Measurements from ENCODE around the gene DMBT1. TPM values are rescaled to one million over a fixed set of nuclear protein-coding genes. Genes with fewer than 3 reads are reported as not detected.

Gene DMBT1
- total RNA-seq, 1 experiment from 2014 or later, result 0.62 TPM

DNA sequence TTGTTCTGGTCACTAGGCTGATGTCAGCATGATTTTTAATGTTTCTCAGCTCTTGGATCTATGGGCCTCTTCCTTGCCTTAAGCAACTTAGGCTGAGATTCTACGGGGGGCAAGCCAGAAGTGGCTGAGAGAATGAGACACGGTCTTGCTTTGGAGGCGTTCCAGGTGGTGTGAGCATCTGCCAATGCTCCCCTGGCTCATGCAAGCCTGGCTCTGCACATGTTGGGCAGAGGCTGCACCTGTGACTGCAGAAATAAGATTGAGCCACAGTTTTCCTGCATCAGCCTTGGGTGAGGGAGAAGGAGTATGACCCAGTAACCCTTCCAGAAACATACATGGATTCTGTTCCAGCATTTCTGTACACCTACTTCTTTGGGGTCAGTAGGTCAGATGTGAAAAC, 97.2 kb downstream of the DMBT1 start:
- no peaks in the 10 kb centered on the region for H3K9me3 ChIP-seq (ENCODE audit: low read length)
- no peaks in the 10 kb centered on the region for H3K9me2 ChIP-seq (replicated peaks; ENCODE audit: low read length)
- no peaks in the 10 kb centered on the region for H3F3A ChIP-seq (ENCODE audit: low read length, unreplicated experiment)
- H3K4me3 ChIP-seq (ENCODE audit: low read length), result no peak overlapping the region
- no peak overlapping the region for H3K9ac ChIP-seq (ENCODE audit: low read length)
- no peaks in the 10 kb centered on the region for H3K4me1 ChIP-seq (ENCODE audit: insufficient read depth, low read length)
- ATAC-seq, result no peak
- no TSS peak for BruUV-seq (replicated peaks)
- no peak for DNase-seq
- no peak overlapping the region for H3K4me2 ChIP-seq (ENCODE audit: low read length)
- TF ChIP-seq, protein P1, sequence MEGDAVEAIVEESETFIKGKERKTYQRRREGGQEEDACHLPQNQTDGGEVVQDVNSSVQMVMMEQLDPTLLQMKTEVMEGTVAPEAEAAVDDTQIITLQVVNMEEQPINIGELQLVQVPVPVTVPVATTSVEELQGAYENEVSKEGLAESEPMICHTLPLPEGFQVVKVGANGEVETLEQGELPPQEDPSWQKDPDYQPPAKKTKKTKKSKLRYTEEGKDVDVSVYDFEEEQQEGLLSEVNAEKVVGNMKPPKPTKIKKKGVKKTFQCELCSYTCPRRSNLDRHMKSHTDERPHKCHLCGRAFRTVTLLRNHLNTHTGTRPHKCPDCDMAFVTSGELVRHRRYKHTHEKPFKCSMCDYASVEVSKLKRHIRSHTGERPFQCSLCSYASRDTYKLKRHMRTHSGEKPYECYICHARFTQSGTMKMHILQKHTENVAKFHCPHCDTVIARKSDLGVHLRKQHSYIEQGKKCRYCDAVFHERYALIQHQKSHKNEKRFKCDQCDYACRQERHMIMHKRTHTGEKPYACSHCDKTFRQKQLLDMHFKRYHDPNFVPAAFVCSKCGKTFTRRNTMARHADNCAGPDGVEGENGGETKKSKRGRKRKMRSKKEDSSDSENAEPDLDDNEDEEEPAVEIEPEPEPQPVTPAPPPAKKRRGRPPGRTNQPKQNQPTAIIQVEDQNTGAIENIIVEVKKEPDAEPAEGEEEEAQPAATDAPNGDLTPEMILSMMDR (conservative IDR thresholded peaks at IDR 0.05; ENCODE audit: low read depth, low read length), result no peak
- TF ChIP-seq EZH2 (IDR thresholded peaks at IDR 0.05; ENCODE audit: low read length, unreplicated experiment) (no peak), EZH2phosphoT487 (IDR thresholded peaks at IDR 0.05; ENCODE audit: borderline replicate concordance, low read length) (no peak)
- ChIA-PET POLR2A (ENCODE audit: unreplicated experiment) (no interaction called here), CTCF (no interaction called here)
- no peaks in the 10 kb centered on the region for H3K36me3 ChIP-seq (ENCODE audit: low read depth, low read length)
- H3K27me3 ChIP-seq (ENCODE audit: low read length), result peaks cover 42% of the 10 kb centered on the region
- H2AFZ ChIP-seq (ENCODE audit: low read length), result no peak overlapping the region
- H4K20me1 ChIP-seq (ENCODE audit: low read length), result no peaks in the 10 kb centered on the region
- H3K27ac ChIP-seq (ENCODE audit: low read length), result no peak overlapping the region
- H3K79me2 ChIP-seq (ENCODE audit: low read length), result no peaks in the 10 kb centered on the region
- intact Hi-C loops (cut with micrococcal nuclease), result no loop called here

DNA sequence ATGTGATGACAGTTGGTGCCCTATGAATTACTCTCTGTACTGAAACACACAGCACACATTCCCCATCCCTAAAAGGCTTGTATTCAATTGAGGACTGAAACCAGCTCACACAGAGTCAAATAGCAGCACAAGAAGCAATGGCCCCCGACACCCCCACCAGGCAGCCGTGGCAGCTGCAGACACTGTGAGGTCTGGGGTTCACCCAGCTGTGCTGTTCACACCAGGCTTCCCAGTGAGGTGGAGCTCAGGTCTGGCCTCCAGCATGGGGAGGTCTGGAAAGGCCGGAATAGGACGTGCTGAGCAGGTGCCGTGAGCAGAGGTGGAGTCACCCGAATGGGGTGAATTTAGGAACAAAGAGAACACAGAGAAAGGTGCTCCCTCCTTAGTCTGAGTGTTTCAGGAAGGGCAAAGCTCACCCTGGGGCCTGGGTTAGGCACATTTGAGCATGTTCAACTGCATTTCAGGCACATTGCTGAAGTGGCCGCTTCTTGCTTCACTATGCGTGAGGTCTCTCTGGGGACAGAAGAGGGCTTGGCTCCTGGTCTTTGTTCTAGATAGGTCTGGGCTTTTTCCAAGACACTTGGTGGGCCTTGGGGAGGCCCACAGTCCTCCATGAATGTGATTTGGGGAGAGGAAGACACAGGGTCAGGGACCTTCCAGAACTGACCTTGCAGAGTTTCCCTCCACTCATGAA, 97.9 kb downstream of the DMBT1 start:
- H4K20me1 ChIP-seq (ENCODE audit: low read length), result no peaks in the 10 kb centered on the region
- ATAC-seq, result no peak
- BruUV-seq (replicated peaks), result no TSS peak

DNA sequence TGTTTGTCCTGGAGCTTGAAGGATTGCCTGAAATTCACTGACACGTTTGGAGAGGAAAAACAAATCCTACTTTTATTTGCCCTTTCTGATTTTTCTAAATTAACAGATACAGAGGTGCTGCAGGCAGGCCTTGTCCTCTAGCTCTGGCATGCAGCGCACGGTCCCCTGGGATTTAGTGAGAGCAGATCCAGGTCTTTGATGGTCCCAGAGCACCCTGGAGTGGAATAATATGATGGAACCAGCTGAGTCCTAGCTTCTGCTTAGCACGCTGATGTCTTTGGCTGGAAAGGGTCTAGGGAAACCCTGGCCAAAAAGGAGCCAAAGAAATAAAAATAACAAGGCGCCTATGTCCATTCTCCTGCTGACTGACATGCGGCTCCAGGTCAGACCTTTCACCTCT, 98.6 kb downstream of the DMBT1 start:
- H4K20me1 ChIP-seq (ENCODE audit: low read length), result no peaks in the 10 kb centered on the region
- H3K36me3 ChIP-seq (ENCODE audit: low read depth, low read length), result no peaks in the 10 kb centered on the region
- ATAC-seq (no peak), DNase-seq (no peak)
- no peaks in the 10 kb centered on the region for H3F3A ChIP-seq (ENCODE audit: low read length, unreplicated experiment)
- POLR2A ChIA-PET (ENCODE audit: unreplicated experiment), result no interaction called here
- TF ChIP-seq, protein P1 (conservative IDR thresholded peaks at IDR 0.05; ENCODE audit: low read depth, low read length), result no peak
- TF ChIP-seq EZH2 (IDR thresholded peaks at IDR 0.05; ENCODE audit: low read length, unreplicated experiment) (no peak), EZH2phosphoT487 (IDR thresholded peaks at IDR 0.05; ENCODE audit: borderline replicate concordance, low read length) (no peak)
- H3K27ac ChIP-seq (ENCODE audit: low read length), result no peak overlapping the region
- no peak overlapping the region for H2AFZ ChIP-seq (ENCODE audit: low read length)
- H3K9me2 ChIP-seq (replicated peaks; ENCODE audit: low read length), result no peaks in the 10 kb centered on the region
- no peak overlapping the region for H3K4me2 ChIP-seq (ENCODE audit: low read length)
- CTCF ChIA-PET, result no interaction called here
- H3K79me2 ChIP-seq (ENCODE audit: low read length), result no peaks in the 10 kb centered on the region
- no peak overlapping the region for H3K9ac ChIP-seq (ENCODE audit: low read length)
- H3K27me3 ChIP-seq (ENCODE audit: low read length), result peaks cover 47% of the 10 kb centered on the region
- intact Hi-C loops (cut with micrococcal nuclease), result no loop called here
- H3K4me1 ChIP-seq (ENCODE audit: insufficient read depth, low read length), result no peaks in the 10 kb centered on the region
- H3K4me3 ChIP-seq (ENCODE audit: low read length), result no peak overlapping the region
- no peaks in the 10 kb centered on the region for H3K9me3 ChIP-seq (ENCODE audit: low read length)
- no TSS peak for BruUV-seq (replicated peaks)

More for the DNA sequence above, 97.9 kb downstream of the DMBT1 start:
- POLR2A ChIA-PET (ENCODE audit: unreplicated experiment), result no interaction called here
- no peak overlapping the region for H3K4me2 ChIP-seq (ENCODE audit: low read length)
- H2AFZ ChIP-seq (ENCODE audit: low read length), result no peak overlapping the region
- H3K9ac ChIP-seq (ENCODE audit: low read length), result no peak overlapping the region
- no peaks in the 10 kb centered on the region for H3K4me1 ChIP-seq (ENCODE audit: insufficient read depth, low read length)
- no peaks in the 10 kb centered on the region for H3K79me2 ChIP-seq (ENCODE audit: low read length)
- CTCF ChIA-PET, result no interaction called here
- H3K9me2 ChIP-seq (replicated peaks; ENCODE audit: low read length), result no peaks in the 10 kb centered on the region
- intact Hi-C loops (cut with micrococcal nuclease), result no loop called here
- H3K9me3 ChIP-seq (ENCODE audit: low read length), result no peaks in the 10 kb centered on the region
- peaks cover 41% of the 10 kb centered on the region for H3K27me3 ChIP-seq (ENCODE audit: low read length)
- no peak overlapping the region for H3K27ac ChIP-seq (ENCODE audit: low read length)
- H3K4me3 ChIP-seq (ENCODE audit: low read length), result no peak overlapping the region
- no peaks in the 10 kb centered on the region for H3K36me3 ChIP-seq (ENCODE audit: low read depth, low read length)
- DNase-seq, result no peak
- TF ChIP-seq EZH2 (IDR thresholded peaks at IDR 0.05; ENCODE audit: low read length, unreplicated experiment) (no peak), EZH2phosphoT487 (IDR thresholded peaks at IDR 0.05; ENCODE audit: borderline replicate concordance, low read length) (no peak)
- TF ChIP-seq, protein P1 (conservative IDR thresholded peaks at IDR 0.05; ENCODE audit: low read depth, low read length), result no peak
- no peaks in the 10 kb centered on the region for H3F3A ChIP-seq (ENCODE audit: low read length, unreplicated experiment)

Data from PC-3 (cell line).